Heart right ventricle (tissue), 16 donors: Measurements from ENCODE around the gene PIK3CB. TPM values are rescaled to one million over a fixed set of nuclear protein-coding genes. Genes with fewer than 3 reads are reported as not detected.
"Not testable (repeated sequence)": the region's sequence is repeated elsewhere in the genome, so short reads cannot be mapped to it uniquely, and the experiment has no call there.

Experiments used
- ATAC-seq, 8 donors: fragments of 200-7000 bp; cut with Tn5 transposase; one replicate each; pipeline ENCODE4 v1.9.1; 2020; ENCODE audit warnings: mild to moderate bottlenecking in 8 of 8, moderate library complexity in 8 of 8, moderate number of reproducible peaks in 1 of 8
- DNase-seq, 2 donors: peaks; one replicate each; pipeline ENCODE4 v3.0.0-alpha.2; 2020
- H3K27ac ChIP-seq, 10 donors: fragments of 200-600 bp; sonication (generic) in 2 of 10; one replicate each; pipeline versions ENCODE4 v1.5.0 to v1.8.0; 2020 to 2022; ENCODE audit warnings: mild to moderate bottlenecking in 3 of 10
- H3K27me3 ChIP-seq, 7 donors: fragments of 200-600 bp; one replicate each; pipeline ENCODE4 v1.8.0; 2021 to 2022; ENCODE audit warnings: mild to moderate bottlenecking in 2 of 7
- H3K36me3 ChIP-seq, 9 donors: fragments of 200-600 bp; sonication (generic) in 1 of 9; one replicate each; pipeline versions ENCODE4 v1.5.0 to v1.8.0; 2020 to 2022; ENCODE audit warnings: mild to moderate bottlenecking in 2 of 9
- H3K4me1 ChIP-seq, 9 donors: fragments of 200-600 bp; sonication (generic) in 1 of 9; one replicate each; pipeline versions ENCODE4 v1.5.0 to v1.8.0; 2020 to 2022; ENCODE audit warnings: mild to moderate bottlenecking in 4 of 9
- H3K4me3 ChIP-seq, 10 donors: fragments of 200-600 bp; sonication (generic) in 2 of 10; one replicate each; pipeline versions ENCODE4 v1.5.0 to v1.8.0; 2020 to 2022; ENCODE audit warnings: mild to moderate bottlenecking in 7 of 10, moderate library complexity in 2 of 10
- H3K9me3 ChIP-seq, 11 donors: fragments of 200-600 bp in 10 of 11; sonication (generic) in 2 of 11; one replicate each; pipeline versions ENCODE4 v1.5.0 to v1.8.0; 2013 to 2022; ENCODE audit warnings: mild to moderate bottlenecking in 2 of 11, control low read depth in 1 of 11, moderate library complexity in 1 of 11
- WGBS, 2 donors: extraction: QIAGEN DNeasy Blood & Tissue Kit; methylation state at CpG; one replicate each; pipeline ENCODE4 v1.1.7; 2013; ENCODE audit warnings: inconsistent platforms in 1 of 2; 5-methylcytosine and 5-hydroxymethylcytosine counted together
- intact Hi-C, 10 donors: fragments of 100-400 bp; cut with DNase I; formaldehyde crosslinking; loops; one replicate each; pipeline versions ENCODE4 v1.11.1 to v1.14.2; 2022
- polyA plus RNA-seq, 2 donors: library from polyadenylated mRNA; stranded (reverse); fragments of 200-250 nt; gene quantifications; one replicate each; pipeline ENCODE4 v1.2.3, GENCODE V29; 2013
- total RNA-seq, 10 donors: library from RNA; stranded (reverse); fragmentation: NEBNext Ultra II Directional in 3 of 10; extraction: Animal tissue kit (Norgen Biotek cat#: 25700) in 3 of 10; gene quantifications; one replicate each; pipeline versions ENCODE4 v1.2.1 to v1.2.4, GENCODE V29; 2021 to 2023
- TF ChIP-seq, protein P1 (sequence below), 9 donors: fragments of 200-600 bp; sonication (generic) in 2 of 9; IDR thresholded peaks; one replicate each; pipeline versions ENCODE4 v1.5.0 to v1.8.0; 2021 to 2022; ENCODE audit warnings: antibody characterized with exemption in 9 of 9, mild to moderate bottlenecking in 5 of 9, moderate library complexity in 1 of 9
- donor health status: Arrhythmogenic right ventricular cardiomyopathy.
- donor health status: ischemic (EF 13 %, LVEDD 7.1; RV severe dilation, severe dysfunction).
- donor health status: healthy with polysubstance abuse.
- donor health status: DM: no; HTN: yes; CAD: no.
- donor health status: DM: no; HTN: no; CAD: no.
- donor health status: ischemic (EF 25% LVEDD 6.9; RV normal size, moderate dysfunction).
- donor health status: ischemic (EF 25% LVEDD 5.7; RV mildly dilated, moderate dysfunction).
- donor health status: healthy.
- donor health status: DM: yes; HTN: yes; CAD: no.
- donor health status: Ischemic cardiomyopathy.
- donor health status: ischemic (EF 35%, LVEDD 5.7; RV mildly dilated, moderate dysfunction).
- donor health status: nonischemic (EF 11% LVEDD 7.7; RV severe dilation, severe dysfunction).
- donor health status: DM: yes; HTN: yes; CAD: no.
- donor health status: PGD.
- donor health status: ischemic (EF 29% LVEDD 5.4; RV normal size, mild dysfunction).
- donor health status: nonischemic (EF 23%, LVEDD 6.1; RV moderate dilation, normal function).

PIK3CB gene
- total and polyA plus RNA-seq, 12 donors: 8.1 to 45.7 (median 29.3) TPM

- Histone ChIP-seq H3K27me3 (no peaks in the 10 kb centered on the region), H3K4me3 (no peak overlapping the region), H3K27ac (peak overlapping the region in 4 of 10 donors; percentile 18 to 73 (median 38)), H3K36me3 (no peaks in the 10 kb centered on the region), H3K4me1 (peaks cover 0 to 17% (median 8%) of the 10 kb centered on the region in 9 donors), H3K9me3 (no peaks in the 10 kb centered on the region)
- TF ChIP-seq, protein P1, sequence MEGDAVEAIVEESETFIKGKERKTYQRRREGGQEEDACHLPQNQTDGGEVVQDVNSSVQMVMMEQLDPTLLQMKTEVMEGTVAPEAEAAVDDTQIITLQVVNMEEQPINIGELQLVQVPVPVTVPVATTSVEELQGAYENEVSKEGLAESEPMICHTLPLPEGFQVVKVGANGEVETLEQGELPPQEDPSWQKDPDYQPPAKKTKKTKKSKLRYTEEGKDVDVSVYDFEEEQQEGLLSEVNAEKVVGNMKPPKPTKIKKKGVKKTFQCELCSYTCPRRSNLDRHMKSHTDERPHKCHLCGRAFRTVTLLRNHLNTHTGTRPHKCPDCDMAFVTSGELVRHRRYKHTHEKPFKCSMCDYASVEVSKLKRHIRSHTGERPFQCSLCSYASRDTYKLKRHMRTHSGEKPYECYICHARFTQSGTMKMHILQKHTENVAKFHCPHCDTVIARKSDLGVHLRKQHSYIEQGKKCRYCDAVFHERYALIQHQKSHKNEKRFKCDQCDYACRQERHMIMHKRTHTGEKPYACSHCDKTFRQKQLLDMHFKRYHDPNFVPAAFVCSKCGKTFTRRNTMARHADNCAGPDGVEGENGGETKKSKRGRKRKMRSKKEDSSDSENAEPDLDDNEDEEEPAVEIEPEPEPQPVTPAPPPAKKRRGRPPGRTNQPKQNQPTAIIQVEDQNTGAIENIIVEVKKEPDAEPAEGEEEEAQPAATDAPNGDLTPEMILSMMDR (IDR thresholded peaks at IDR 0.05): no peak
- DNase-seq (peak in 1 of 2 donors; percentile 18), ATAC-seq (peak in 7 of 8 donors; percentile 41 to 94 (median 80))
- 48 to 49% methylated on average over 3 of the region's 3 CpGs for whole genome bisulfite sequencing, 2 donors
- intact Hi-C loops: no loop called here
Measured at GRCh38 chr3:138854204-138854603, 19.5 kb upstream of the PIK3CB start.

- TF ChIP-seq, protein P1 (IDR thresholded peaks at IDR 0.05): no peak
- Histone ChIP-seq H3K27ac (no peak overlapping the region), H3K27me3 (no peaks in the 10 kb centered on the region), H3K36me3 (no peaks in the 10 kb centered on the region), H3K9me3 (no peaks in the 10 kb centered on the region), H3K4me1 (peaks cover 0 to 25% (median 12%) of the 10 kb centered on the region in 9 donors), H3K4me3 (no peak overlapping the region)
- peak in 1 of 2 donors; percentile 25 for DNase-seq
- intact Hi-C loops: no loop called here
- 58 to 61% methylated on average over 3 of the region's 3 CpGs for WGBS, 2 donors
- no peak for ATAC-seq
Measured at GRCh38 chr3:138850151-138850550, 15.4 kb upstream of the PIK3CB start.

- no peak overlapping the region for H3K27ac ChIP-seq
- no peaks in the 10 kb centered on the region for H3K9me3 ChIP-seq
- no peaks in the 10 kb centered on the region for H3K36me3 ChIP-seq
- H3K4me1 ChIP-seq: peaks cover 0 to 33% (median 14%) of the 10 kb centered on the region in 9 donors
- ATAC-seq (no peak), DNase-seq (no peak)
- WGBS, 2 donors: 95% methylated on average over 2 of the region's 2 CpGs
- TF ChIP-seq, protein P1 (IDR thresholded peaks at IDR 0.05): no peak
- intact Hi-C loops: loop anchor here in 1 of 10 donors (10.0 kb wide), 1 partner anchor 65 kb away; no protein-coding TSS in a partner anchor
- no peak overlapping the region for H3K4me3 ChIP-seq
- H3K27me3 ChIP-seq: no peaks in the 10 kb centered on the region
Measured at GRCh38 chr3:138849222-138849940, 14.7 kb upstream of the PIK3CB start.

- Histone ChIP-seq H3K27ac (no peak overlapping the region), H3K4me3 (no peak overlapping the region), H3K4me1 (peaks cover 0 to 31% (median 14%) of the 10 kb centered on the region in 9 donors), H3K27me3 (no peaks in the 10 kb centered on the region), H3K36me3 (no peaks in the 10 kb centered on the region), H3K9me3 (no peaks in the 10 kb centered on the region)
- WGBS, 2 donors: 94 to 98% methylated on average over 4 of the region's 4 CpGs
- DNase-seq (no peak), ATAC-seq (no peak)
- intact Hi-C loops: loop anchor here in 1 of 10 donors (10.0 kb wide), 1 partner anchor 66 kb away; no protein-coding TSS in a partner anchor
- TF ChIP-seq, protein P1 (IDR thresholded peaks at IDR 0.05): no peak
Measured at GRCh38 chr3:138848696-138849095, 14.0 kb upstream of the PIK3CB start.

DNA sequence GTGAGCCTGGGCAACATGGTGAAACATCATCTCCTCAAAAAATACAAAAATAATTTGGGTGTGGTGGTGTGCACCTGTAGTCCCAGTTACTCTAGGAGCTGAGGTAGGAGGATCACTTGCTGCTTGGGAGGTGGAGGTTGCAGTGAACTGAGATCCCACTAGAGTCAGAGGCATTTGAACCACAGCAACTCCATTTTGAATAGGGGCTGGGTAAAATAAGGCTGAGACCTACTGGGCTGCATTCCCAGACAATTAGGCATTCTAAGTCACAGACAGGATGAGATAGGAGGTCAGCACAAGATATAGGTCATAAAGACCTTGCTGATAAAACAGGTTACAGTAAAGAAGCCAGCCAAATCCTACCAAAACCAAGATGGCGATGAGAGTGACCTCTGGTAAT, 12.1 kb upstream of the PIK3CB start:
- not testable (repeated sequence) for H3K4me3 ChIP-seq, H3K9me3 ChIP-seq, H3K36me3 ChIP-seq, H3K27me3 ChIP-seq, ATAC-seq, DNase-seq
- Histone ChIP-seq H3K27ac (peak overlapping the region in 1 of 10 donors; percentile 31), H3K4me1 (peaks cover 0 to 35% (median 12%) of the 10 kb centered on the region in 9 donors)
- WGBS, 2 donors: 94 to 95% methylated on average over 1 of the region's 1 CpG
- intact Hi-C loops: loop anchor here in 1 of 10 donors (10.0 kb wide), 1 partner anchor 68 kb away; no protein-coding TSS in a partner anchor
